Left renal cortex interstitium (tissue), 4 donors: ENCODE measurements around the gene BDKRB2. TPM values are rescaled to one million over a fixed set of nuclear protein-coding genes. Genes with fewer than 3 reads are reported as not detected.

Source experiments
- DNase-seq, 4 donors: peaks; one replicate each; pipeline ENCODE4 v3.0.0-alpha.2; 2013; ENCODE audit warnings: low read depth in 4 of 4, low spot score in 2 of 4, missing footprints in 1 of 4
- polyA plus RNA-seq, 4 donors: library from polyadenylated mRNA; unstranded; fragments of 120-200 nt; gene quantifications; one replicate each; pipeline ENCODE4 v1.2.1, GENCODE V29; 2013; ENCODE audit not compliant: insufficient read length in 4 of 4

The BDKRB2 gene
- polyA plus RNA-seq, 4 donors: 2.8 to 5.4 (median 3.2) TPM

DNA sequence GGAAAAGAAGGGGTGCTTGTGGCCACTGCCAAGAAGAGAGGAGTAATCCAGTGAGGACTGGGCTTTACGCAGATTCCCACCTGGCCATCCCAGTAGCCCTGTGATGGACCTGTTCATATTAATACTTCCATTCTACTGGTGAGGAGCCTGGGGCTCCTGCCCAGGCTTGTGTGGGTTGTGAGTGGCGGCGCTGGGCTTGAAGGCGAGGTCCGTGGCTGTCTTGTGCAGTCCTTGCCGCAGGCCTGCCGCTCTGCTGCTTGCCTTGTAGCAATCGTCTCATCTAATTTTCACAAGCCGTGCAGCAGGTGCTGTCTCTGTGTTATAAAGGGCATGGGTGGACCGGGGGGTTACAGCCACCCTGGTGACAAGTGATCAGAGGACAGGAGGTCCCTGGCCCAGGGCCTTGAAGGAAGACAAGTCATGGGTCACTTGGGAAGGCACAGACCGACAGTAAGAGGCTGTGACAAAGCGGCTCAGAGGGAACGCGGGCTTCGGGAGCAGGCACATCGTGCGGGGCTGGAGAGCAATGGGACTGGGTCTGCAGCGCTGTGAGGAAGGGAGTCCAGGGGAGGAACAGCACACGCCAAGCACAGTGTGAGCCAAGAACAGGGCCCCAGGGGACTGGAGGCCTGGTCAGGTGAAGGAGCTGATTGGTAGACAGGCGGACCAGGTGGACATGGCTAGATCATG, 7.3 kb upstream of the BDKRB2 start:
- no peak for DNase-seq

DNA sequence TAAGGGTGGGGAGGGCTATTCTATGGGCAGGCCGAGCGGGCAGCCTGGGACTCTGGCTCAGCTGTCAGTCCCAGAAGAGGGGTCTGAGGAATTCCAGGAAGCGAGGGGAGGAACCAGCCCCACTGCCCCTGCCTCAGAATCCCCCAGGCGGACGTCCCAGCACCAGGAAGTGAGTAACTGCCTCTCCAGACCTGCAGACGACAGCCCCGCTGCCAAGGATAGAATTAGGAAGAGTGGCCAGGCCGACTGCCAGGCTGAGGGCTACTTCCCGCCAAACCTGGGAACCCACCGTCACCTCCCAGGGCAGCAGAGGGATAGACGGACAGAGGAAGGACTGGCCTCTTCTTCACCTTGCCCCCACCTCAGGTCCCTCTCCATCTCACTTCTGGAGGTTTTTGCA, 6.7 kb upstream of the BDKRB2 start:
- DNase-seq: no peak

DNA sequence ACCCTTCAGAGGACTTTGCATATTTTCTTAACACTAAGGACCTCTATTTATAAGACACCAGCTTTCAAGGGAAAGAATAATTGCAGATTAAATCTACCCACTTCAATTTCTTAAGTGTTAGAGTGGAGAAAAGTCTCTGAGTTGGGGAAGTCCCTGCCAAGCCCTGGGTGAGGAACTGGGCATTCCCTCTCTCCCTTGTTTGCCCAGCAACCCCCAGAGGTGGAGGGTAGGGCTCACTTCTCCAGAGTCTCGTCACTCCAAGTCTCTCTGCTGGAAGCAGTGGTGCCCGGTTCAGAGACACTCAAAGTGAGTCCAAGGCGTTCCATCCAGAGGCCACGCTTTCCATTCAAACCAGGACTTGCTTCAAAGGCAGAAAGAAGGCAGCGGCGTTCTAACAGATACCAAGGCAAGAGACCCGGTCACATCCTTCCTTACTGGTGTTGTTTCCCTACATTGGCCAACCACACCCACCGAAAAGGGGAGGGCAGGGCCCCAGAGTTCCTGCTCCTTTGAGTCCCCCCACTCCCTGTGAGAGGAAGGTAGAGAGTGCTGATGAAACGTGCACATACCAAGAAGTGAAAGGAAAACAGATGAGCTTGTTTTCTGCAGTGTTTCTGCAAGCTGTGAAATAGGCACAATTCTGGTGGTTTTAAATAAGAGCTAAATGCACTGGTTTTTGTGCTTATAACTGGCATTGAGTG, 6.1 kb upstream of the BDKRB2 start:
- no peak for DNase-seq

DNA sequence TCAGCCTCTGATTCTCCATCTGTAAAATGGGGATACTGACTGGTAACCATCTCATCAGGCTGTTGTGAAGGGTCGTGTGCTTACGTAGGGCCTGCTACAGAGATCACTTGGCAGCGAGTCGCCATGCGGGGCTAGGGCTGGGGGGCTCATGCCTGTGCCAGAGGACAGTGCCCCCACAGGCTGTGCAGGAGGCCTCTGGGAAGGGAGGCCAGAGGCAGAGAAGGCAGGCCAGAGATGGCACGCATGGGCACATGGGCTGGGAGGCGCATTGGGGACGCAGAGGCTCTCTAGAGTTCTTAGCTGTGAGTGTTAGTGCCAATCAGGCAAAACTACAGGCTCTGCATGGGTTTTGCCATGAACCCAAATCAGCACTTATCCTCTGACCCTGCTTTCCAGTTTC, 3.5 kb upstream of the BDKRB2 start:
- no peak for DNase-seq

GRCh38 chr14:96201965-96202364, 2.7 kb upstream of the BDKRB2 start:
- no peak for DNase-seq

GRCh38 chr14:96202441-96203094, 2.1 kb upstream of the BDKRB2 start:
- DNase-seq: no peak

GRCh38 chr14:96203116-96203515, 1.5 kb upstream of the BDKRB2 start:
- DNase-seq: no peak

GRCh38 chr14:96203635-96204034, 1.0 kb upstream of the BDKRB2 start:
- no peak for DNase-seq

GRCh38 chr14:96205059-96205977, 679 bp downstream of the BDKRB2 start:
- DNase-seq: no peak

DNA sequence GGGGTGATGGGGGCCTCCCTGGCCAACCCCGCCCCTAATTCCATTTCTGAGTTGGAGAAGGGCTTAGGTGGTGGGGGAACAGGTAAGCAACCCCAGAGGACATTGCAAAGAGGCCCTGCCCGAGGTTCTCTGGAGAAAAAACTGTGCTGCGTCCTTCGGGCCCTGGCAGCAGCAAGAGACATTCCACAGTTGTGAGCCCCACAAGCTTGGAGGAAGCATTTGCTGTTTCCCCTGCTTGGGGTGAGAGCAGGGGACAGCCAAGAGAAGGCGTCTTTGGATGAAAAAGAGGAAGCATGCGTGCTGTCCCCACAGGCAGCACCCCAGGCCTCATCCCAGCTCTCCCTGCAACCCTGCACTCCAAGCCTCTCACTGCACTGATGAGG, 1.3 kb downstream of the BDKRB2 start:
- DNase-seq: no peak

DNA sequence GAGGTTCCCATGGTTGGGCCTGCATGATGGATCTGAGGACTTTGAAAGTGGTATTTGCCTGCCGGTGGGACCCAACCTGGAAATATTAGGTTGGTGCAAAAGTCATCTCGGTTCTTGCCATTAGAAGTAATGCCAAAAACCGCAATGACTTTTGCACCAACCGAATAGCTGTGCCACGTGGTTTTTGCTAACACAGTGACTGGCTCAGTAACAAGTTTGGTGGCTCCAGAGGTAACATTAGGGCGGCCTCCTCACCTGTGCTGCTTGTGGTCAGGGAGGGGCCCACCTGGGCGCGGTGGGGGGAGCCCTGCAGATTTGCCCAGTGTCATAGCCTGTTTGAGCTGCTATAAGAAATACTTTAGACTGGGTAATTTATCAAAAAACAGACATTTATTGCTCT, 1.8 kb downstream of the BDKRB2 start:
- DNase-seq: no peak

DNA sequence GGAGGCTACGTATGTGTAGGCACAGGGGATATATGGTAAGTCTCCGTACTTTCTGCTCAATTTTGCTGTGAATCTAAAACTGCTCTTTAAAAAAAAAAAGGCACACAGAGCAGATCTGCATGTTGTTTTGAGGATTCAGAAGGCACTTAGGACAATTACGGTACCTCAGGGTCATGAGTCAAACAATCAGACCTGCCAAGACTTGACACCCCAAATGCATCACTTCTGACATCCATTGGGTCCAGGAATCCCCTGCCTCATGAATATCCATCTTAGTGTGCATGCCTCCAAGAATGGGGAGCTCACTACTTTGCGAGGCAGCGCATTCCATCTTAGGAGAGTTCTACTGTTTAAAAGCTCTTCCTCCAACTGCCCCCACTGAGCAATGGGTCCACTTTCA, 3.0 kb downstream of the BDKRB2 start:
- no peak for DNase-seq

- DNase-seq: no peak
Measured at GRCh38 chr14:96208739-96209138, 4.1 kb downstream of the BDKRB2 start.

- no peak for DNase-seq
Measured at GRCh38 chr14:96212140-96212539, 7.5 kb downstream of the BDKRB2 start.

GRCh38 chr14:96212896-96213295, 8.3 kb downstream of the BDKRB2 start:
- no peak for DNase-seq

DNA sequence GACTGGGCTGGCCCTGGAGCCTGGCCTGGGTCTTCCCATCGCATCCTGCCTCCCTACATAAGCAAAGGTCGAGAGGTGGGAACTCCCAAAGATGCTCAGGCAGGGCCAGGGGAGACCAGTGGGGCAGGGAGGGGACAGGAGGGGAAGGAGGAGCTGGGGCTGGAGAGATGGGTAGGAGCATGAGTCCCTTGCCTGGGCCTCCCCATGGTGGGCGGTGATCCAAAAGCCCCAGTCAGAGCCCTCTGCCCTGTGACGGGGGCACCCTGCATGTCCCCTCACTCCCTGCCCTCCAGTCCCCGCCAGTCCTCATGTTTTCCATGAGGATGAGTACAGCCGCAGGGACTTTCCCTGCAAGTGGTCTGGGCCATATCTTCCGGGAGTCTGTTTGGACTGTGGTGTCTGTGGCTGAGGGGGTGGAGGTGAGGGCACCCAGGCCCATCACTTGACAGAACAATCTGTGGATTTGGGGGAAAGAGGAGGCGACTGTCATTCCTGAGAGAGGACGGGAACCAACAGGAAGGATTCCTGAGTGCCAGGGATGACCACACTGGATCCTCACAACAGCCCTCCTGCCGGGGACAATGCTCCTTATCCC, 9.3 kb downstream of the BDKRB2 start:
- DNase-seq: no peak

DNA sequence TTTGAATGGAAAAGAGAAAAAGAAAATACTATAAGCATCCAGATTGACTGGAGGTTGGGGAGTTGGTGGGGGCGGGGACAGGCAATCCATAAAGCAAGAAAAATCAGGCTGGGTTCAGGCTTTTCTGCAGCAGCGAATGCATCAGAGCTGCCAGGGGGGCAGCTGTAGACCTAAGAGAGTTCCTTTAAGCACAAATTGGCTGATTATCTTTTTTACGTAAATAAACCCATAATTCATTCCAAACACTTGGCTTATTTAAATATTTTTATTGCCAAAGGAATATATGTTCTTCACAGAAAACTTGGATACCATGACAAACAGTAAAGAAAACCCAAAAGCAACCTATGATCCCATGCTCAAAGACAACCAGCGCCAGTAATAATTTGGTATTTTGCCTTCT, 10.2 kb downstream of the BDKRB2 start:
- no peak for DNase-seq

- DNase-seq: no peak
Measured at GRCh38 chr14:96215452-96216244, 11.0 kb downstream of the BDKRB2 start.

DNA sequence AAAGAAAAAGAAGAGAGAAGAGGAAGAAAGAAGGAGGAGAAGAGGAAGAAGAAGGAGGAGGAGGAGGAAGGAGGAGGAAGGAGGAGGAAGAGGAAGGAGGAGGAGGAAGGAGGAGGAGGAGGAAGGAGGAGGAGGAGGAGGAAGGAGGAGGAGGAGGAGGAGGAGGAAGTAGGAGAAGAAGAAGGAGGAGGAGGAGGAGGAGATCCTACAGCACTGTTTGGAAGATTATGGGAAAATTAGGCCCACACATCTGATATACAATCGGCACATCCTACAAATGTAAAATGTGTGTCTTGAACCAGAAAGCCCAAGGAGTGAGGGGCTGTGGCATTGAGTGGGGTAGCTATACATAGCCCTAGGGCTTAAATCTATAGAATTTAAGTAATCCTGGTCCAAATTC, 12.0 kb downstream of the BDKRB2 start:
- no peak for DNase-seq
